Raji (cell line): Measurements from ENCODE around the gene GATB.

Experiments
- POLR2A ChIP-seq: IDR thresholded peaks from 2 replicates; pipeline ENCODE4 v1.6.1; 2011; ENCODE audit warnings: low read depth, low read length, control low read depth; ENCODE audit not compliant: insufficient read depth

The GATB gene

DNA sequence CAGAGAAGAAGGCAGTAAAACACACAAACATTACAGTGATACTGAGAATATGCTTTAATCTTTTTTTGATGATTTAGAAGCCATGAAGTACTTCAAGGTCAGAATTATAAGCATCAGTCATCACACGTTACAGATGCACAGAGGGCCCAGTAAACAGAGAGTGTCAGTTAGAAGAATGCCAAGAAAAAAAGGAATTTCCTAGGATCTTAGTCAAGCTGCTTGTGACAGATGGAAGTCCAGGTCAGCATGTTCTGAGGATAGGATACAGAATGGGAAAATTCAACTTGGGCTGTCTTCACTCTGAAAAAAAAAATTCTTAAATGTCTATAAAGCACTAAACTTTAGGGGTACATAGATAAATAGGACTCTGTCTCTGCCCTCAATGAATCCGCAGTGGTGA lies 38.9 kb downstream of the GATB start:
- no peak for TF ChIP-seq POLR2A

DNA sequence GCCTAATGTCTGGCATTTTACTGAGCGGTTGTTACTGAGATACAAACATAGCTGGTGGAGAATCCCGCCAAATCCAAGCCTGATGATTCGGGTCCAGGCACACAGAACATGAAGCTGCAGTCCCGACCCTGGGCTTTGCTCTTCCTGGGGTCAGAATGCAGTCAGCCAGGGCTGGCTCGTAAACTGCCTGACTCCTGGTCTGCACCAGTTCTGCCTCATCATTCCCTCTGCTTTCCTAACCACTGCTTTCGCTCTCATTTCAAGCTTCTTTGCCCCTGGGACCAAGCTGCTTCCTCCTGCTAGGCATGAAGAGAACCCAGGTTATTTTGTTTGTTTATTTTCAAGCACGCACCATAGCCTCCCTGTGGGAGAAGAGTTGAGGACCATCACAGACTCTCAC lies 39.3 kb downstream of the GATB start:
- TF ChIP-seq POLR2A = no peak

DNA sequence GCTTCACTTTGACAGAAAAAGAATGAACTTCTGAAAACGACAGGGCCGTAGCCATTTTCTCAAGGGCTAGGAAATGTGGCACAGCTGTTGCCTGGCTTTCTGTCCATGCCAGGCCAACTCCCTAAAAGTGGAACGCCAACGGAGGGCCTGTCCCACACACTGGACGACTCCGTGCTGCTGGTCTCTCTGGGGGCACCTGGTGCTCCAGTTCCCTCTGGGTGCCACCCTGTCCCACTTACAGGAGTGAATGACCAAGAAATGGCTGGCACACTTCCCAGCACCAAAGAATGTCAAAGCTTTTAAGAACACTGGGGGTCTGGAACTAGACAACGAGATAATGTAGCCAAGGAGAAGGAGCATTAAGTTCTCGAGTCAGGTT lies 40.9 kb downstream of the GATB start:
- TF ChIP-seq POLR2A = no peak

DNA sequence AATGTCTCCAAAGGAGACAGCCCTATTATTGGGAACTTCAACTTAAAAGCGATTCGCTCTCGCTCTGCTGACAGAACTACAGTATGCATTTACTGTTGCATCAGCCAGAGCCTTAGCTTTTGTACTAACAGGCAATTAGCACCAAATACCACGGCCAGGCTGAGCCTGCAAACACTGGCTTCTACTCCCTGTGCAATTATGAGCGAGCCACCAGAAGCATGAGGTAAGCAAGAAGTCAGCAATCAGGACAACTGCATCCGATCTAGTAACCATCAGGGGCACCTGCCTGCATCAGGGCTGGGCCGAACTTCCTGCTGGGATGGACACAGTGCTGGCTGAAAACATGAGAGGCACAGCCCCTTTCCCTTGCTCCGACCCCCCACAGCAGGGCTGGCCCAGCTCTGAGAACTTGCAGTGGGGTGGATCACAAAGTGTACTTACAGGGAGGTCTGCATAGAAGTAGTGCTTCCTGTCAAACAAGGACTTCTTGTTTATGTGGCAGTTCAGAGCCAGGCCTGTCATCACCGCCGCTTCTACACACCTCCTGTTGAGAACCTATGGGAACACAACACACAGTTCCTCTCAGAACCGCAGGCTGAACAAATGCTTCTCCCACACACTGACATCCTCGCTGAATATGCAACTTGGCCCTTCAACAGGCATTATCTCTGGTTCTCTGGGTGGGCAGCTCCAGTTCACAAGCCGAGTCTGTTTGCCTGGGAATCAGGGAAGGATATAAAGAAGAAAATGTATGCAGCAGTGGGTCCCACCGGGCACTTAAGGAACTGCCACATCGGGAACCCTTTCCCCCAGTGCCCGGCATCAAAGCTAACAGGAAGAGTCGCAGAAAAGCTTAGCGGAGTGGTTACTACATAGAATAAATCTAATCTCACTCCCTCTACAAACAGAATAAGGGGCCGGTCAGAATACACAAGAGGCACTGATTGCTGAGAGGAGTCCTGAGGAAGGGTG lies 41.5 kb downstream of the GATB start:
- no peak for TF ChIP-seq POLR2A

DNA sequence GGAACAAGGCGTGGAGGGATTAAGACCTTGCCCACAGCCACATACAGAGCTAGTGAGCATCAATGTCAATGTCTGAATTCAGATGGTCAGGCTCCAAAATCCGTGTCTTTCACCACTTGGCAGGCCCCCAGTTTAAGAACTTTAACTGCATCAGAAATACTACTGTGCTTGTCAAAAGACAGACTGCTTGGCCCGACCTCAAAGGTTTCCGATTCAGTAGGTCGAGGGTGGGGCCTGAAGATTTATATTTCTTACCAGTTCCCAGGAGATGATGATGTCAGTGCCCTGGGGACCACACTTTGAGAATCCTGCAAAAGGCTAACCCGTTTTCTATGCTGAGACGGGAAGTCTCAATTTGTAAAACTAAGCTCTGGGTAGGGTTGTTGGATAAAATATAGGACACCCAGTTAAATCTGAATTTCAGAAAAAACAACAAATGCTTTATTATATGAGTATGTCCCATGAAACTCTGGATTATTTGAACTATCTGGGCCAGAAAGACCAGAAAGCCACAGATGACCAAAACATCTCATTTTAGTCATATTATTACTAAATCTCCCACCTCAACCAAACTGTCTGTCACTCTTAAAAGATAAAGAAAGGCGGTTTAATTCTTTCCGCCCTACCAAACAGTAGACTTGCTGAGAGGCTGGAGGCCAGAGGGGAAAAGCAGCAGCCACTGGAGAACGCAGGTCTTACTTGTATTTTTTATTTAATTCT lies 42.7 kb downstream of the GATB start:
- TF ChIP-seq POLR2A = no peak

DNA sequence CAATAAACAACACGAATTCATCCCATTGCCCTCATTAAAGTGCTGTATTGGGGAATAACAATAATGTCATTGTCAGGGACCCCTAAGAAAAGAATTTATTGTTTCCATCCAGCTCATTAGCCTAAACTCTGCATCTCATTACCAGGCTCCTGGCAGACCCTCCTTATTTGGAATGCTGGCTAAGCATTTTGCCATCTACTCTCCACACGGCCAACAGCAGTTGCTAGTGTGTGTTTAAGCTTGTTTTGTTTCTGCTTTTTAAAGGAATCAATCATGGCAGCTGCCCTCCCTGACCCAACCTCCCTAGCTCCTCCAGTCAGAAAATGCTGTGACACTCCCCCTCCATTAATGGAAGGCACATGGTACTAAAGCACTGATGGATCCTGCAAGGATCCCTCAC lies 43.5 kb downstream of the GATB start:
- no peak for TF ChIP-seq POLR2A

DNA sequence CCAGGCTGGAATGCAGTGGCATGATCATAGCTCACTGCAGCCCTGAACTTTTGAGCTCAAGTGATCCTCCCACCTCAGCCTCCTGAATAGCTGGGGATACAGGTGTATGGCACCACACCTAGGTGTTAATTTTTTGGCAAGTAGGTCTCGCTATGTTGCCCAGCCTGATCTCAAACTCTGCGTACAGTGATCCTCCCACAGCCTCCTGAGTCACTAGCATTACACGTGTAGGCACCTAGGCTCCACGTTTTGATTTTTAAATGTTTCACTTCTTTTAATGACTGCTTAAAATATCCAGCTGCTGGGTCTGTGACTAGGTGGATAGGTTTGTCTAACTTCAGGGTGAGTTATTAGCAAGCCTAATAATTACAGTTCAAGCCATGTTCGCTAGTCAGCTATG lies 44.5 kb downstream of the GATB start:
- no peak for TF ChIP-seq POLR2A

DNA sequence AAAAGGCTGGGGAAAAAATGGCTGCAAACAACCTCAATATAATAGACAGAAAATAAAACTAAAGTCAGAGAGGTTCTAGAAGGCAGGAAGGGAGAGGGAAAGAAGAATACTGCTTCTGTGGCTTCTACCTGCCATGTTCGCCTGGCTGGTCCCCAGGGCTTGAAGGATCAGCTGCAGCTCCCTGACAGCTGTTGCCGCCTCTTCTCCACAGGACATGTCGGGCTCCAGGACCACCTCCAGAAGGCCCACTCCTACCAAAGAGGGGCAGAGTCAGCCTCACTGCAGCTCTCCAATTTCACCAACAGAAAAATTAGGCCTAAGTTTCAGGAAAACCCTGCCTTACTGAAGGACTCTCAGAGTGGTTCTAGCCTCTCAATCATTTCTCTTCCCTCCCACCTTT lies 44.9 kb downstream of the GATB start:
- TF ChIP-seq POLR2A = no peak

DNA sequence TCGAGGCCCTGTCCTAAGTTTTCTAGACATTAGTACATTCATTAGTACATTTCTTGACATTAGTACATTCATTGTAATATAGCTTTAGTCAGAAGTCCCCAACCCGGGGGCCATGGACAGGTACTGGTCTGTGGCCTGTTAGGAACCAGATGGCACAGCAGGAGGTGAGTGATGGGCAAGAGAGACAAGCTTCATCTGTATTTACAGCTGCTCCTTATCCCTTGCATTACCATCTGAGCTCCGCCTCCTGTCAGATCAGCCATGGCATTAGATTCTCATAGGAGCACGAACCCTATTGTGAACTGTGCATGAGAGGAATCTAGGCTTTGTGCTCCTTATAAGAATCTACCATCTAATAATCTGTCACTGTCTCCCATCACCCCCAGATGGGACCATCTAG lies 48.0 kb downstream of the GATB start:
- TF ChIP-seq POLR2A = no peak

DNA sequence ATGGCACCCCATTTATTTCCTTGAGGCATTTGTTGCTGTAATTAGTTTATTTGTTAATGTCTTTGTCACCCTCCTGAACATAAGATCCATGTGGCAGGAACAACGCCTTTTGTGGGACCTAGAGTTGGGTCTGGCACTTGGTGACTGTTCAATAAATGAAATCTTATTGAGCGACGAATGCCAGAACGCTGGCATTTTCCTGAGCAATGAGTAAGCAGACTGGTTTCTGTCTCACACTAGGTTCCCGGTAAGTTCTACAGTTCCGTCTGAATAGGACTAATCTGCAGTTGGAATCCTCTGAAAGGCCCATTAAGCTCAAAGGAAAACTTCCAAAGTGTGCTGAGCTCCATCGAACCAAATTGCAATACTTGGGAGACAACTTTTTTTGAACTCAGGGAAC lies 49.2 kb downstream of the GATB start:
- no peak for TF ChIP-seq POLR2A

DNA sequence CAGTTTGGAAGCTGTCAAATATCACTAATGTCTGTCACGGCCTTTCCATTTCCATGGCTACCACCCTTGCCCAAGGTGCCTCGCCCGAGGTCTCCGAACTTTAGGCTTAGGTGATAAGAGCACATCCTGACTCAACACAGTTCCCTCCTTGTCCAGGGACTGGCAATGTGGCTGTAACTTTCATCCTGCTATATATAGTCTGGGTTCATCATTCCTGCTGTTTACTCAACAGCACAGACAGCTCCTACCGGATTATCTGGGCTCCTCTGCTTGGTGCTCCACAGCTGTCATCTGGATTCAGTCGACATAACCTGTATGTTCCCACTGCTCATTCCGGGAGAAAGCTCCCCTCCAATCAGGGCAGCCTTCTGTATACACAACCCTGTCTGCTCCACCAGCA lies 51.2 kb downstream of the GATB start:
- TF ChIP-seq POLR2A = no peak

DNA sequence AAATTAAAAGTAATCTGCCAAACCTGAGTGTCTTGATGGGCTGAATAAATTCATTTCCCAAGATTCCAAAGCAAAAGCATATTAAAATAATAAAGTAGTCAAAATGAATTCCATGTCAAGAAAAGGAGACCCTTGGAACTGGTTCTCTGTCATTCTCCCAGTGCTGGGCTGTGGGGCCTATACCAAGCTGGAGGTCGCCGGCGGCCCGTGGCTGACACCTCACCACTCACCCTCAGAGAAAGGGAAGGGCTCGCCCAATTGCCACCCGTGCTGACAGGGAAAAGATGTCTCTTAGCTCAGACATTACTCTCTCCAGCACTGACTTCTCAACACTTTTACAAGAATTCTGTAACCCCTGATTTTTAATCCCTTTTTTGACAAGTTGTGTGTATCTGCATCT lies 51.7 kb downstream of the GATB start:
- TF ChIP-seq POLR2A = no peak

DNA sequence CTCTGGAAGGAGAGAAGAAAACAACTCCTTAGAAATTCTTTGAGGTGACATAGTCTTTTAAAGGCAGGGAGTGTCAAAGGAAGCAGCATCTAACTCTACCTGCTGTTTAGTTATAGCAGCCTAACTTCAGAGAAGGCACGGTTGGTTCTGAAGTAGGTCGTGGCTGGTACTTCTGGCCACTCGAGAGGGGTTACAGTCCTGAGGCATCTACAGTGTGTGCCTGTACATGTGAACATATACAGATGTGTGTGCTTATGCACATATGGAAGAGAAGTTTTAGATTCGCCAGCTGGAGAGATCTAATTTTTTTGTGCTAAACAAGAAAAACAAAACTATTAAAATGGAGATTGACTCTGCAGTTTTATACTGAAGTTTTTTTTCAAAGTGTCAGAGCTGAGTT lies 52.7 kb downstream of the GATB start:
- TF ChIP-seq POLR2A = no peak

DNA sequence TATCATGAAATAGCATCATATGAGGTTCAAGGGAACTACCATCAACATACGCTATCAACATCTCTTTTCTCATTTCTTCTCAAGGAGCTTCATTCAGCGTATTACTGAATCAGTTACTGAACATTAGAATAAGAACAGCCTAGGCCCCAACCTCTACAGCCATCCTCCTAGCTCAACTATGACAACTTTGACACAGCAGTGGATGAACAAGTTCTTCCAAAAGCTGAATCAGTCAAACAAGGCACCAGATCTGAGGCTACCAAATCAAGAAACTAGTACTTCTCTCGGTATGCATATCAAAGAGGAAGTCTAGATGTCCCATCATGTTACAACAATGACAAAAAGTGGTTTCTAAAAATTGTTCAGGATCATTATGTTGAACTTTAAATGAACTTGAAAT lies 57.4 kb downstream of the GATB start:
- no peak for TF ChIP-seq POLR2A

DNA sequence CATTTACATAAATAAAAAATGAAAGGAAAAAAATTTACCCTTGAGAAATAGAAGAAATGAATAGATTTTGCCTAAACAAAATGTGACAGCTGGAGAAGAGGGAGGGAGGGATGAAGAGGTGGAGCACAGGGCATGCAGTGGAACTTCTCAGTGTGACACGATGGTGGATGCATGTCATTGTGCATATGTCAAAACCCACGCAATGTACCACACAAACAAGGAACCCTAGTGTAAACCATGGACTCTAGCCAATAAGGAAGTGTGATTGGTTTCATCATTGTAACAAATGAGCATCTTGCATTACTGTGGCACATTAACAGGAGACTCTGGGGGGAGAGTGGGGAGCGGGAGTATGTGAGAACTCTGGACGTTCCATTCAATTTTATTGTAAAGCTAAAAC lies 58.6 kb downstream of the GATB start:
- no peak for TF ChIP-seq POLR2A

DNA sequence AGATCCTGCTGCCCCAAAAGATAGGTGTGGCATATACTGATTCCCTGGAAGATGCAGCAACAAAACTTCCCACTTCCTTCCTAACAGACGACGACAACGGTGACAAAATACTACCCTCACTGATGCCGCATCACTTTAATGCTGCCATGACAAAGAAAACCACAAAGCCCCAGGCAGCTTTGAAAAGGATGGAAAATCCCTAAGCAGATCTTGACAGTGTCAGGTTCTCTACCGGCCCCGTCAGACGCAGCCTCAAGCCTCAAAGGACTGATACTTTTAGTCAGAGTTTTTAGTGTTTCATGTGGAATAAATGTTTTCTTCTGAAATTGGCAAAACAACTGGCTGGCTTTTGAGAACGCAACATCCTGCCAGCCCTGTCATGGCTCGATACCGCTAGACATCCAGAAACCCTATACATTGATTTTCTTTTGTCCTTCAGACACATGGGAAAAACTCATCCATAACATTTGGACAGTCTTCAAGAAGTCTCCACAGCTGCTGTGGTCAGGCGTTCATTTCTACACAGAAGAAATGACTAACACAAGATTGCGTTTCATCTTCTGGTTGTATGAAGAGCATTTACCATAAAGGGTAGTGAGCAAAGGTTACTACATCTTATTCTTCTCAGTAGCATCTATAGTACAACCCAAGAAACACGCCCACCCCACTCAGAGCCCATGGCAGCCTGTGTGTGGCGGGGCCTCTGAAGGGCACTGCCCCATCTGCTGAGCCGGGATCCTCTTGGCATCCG lies 60.1 kb downstream of the GATB start:
- TF ChIP-seq POLR2A = no peak
